ENCODE results near the gene AGAP5.
"Not testable (repeated sequence)": the region's sequence is repeated elsewhere in the genome, so short reads cannot be mapped to it uniquely, and the experiment has no call there.

Gene AGAP5

GRCh38 chr10:73714483-73714882, 16.6 kb upstream of the AGAP5 start:
- DNase-seq (ENCODE audit: low read depth in 3 of 3) = not testable (repeated sequence)

GRCh38 chr10:73713912-73714311, 16.0 kb upstream of the AGAP5 start:
- not testable (repeated sequence) for DNase-seq (ENCODE audit: low read depth in 3 of 3)

- DNase-seq (ENCODE audit: low read depth in 3 of 3) = not testable (repeated sequence)
Observed at GRCh38 chr10:73711683-73712082, 13.8 kb upstream of the AGAP5 start.

- not testable (repeated sequence) for DNase-seq (ENCODE audit: low read depth in 3 of 3)
Observed at GRCh38 chr10:73708122-73708521, 10.2 kb upstream of the AGAP5 start.

GRCh38 chr10:73707628-73708027, 9.7 kb upstream of the AGAP5 start:
- not testable (repeated sequence) for DNase-seq (ENCODE audit: low read depth in 3 of 3)

GRCh38 chr10:73706488-73706887, 8.6 kb upstream of the AGAP5 start:
- DNase-seq (ENCODE audit: low read depth in 3 of 3) = not testable (repeated sequence)

- not testable (repeated sequence) for DNase-seq (ENCODE audit: low read depth in 3 of 3)
Observed at GRCh38 chr10:73705506-73706072, 7.7 kb upstream of the AGAP5 start.

- DNase-seq (ENCODE audit: low read depth in 3 of 3) = not testable (repeated sequence)
Observed at GRCh38 chr10:73703924-73704323, 6.0 kb upstream of the AGAP5 start.

- DNase-seq (ENCODE audit: low read depth in 3 of 3) = not testable (repeated sequence)
Observed at GRCh38 chr10:73698819-73699218, 910 bp upstream of the AGAP5 start.

- DNase-seq (ENCODE audit: low read depth in 3 of 3) = not testable (repeated sequence)
Observed at GRCh38 chr10:73695302-73695701, 2.6 kb downstream of the AGAP5 start.

GRCh38 chr10:73690755-73691154, 7.2 kb downstream of the AGAP5 start:
- DNase-seq (ENCODE audit: low read depth in 3 of 3) = not testable (repeated sequence)

- not testable (repeated sequence) for DNase-seq (ENCODE audit: low read depth in 3 of 3)
Observed at GRCh38 chr10:73689596-73689995, 8.3 kb downstream of the AGAP5 start.

- not testable (repeated sequence) for DNase-seq (ENCODE audit: low read depth in 3 of 3)
Observed at GRCh38 chr10:73687641-73688040, 10.3 kb downstream of the AGAP5 start.

- DNase-seq (ENCODE audit: low read depth in 3 of 3) = not testable (repeated sequence)
Observed at GRCh38 chr10:73674546-73674945, 23.4 kb downstream of the AGAP5 start.

- DNase-seq (ENCODE audit: low read depth in 3 of 3) = not testable (repeated sequence)
Observed at GRCh38 chr10:73668378-73668777, 29.5 kb downstream of the AGAP5 start.

- DNase-seq (ENCODE audit: low read depth in 3 of 3) = not testable (repeated sequence)
Observed at GRCh38 chr10:73666153-73666809, 31.6 kb downstream of the AGAP5 start.

GRCh38 chr10:73665581-73665980, 32.3 kb downstream of the AGAP5 start:
- not testable (repeated sequence) for DNase-seq (ENCODE audit: low read depth in 3 of 3)

GRCh38 chr10:73664156-73665040, 33.5 kb downstream of the AGAP5 start:
- not testable (repeated sequence) for DNase-seq (ENCODE audit: low read depth in 3 of 3)

GRCh38 chr10:73663621-73664020, 34.3 kb downstream of the AGAP5 start:
- DNase-seq (ENCODE audit: low read depth in 3 of 3) = not testable (repeated sequence)

GRCh38 chr10:73662705-73663104, 35.2 kb downstream of the AGAP5 start:
- DNase-seq (ENCODE audit: low read depth in 3 of 3) = not testable (repeated sequence)

- no peak for DNase-seq (ENCODE audit: low read depth in 3 of 3)
Observed at GRCh38 chr10:73655990-73656298, 42.0 kb downstream of the AGAP5 start, which contains the start of gene SYNPO2L. Gene SYNPO2L, minus strand, starts transcription at chr10:73656029. Its CDS starts 107 bp downstream, at chr10:73655922.

- no peak for DNase-seq (ENCODE audit: low read depth in 3 of 3)
Observed at GRCh38 chr10:73655257-73655989, 42.5 kb downstream of the AGAP5 start.
